ENCODE results near the gene SOX18. TPM values are rescaled to one million over a fixed set of nuclear protein-coding genes. Genes with fewer than 3 reads are reported as not detected.

The SOX18 gene
- total and polyA plus RNA-seq, 2 of the 13 experiments (the other 11 are each of a cell fraction or from before 2014, with no cell fraction given) = 1.6 to 1.9 TPM

- TF ChIP-seq, protein P1, sequence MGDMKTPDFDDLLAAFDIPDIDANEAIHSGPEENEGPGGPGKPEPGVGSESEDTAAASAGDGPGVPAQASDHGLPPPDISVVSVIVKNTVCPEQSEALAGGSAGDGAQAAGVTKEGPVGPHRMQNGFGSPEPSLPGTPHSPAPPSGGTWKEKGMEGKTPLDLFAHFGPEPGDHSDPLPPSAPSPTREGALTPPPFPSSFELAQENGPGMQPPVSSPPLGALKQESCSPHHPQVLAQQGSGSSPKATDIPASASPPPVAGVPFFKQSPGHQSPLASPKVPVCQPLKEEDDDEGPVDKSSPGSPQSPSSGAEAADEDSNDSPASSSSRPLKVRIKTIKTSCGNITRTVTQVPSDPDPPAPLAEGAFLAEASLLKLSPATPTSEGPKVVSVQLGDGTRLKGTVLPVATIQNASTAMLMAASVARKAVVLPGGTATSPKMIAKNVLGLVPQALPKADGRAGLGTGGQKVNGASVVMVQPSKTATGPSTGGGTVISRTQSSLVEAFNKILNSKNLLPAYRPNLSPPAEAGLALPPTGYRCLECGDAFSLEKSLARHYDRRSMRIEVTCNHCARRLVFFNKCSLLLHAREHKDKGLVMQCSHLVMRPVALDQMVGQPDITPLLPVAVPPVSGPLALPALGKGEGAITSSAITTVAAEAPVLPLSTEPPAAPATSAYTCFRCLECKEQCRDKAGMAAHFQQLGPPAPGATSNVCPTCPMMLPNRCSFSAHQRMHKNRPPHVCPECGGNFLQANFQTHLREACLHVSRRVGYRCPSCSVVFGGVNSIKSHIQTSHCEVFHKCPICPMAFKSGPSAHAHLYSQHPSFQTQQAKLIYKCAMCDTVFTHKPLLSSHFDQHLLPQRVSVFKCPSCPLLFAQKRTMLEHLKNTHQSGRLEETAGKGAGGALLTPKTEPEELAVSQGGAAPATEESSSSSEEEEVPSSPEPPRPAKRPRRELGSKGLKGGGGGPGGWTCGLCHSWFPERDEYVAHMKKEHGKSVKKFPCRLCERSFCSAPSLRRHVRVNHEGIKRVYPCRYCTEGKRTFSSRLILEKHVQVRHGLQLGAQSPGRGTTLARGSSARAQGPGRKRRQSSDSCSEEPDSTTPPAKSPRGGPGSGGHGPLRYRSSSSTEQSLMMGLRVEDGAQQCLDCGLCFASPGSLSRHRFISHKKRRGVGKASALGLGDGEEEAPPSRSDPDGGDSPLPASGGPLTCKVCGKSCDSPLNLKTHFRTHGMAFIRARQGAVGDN (CRISPR knock-in tag; IDR thresholded peaks at IDR 0.05) = peak; percentile 3; the same call in 1 of the 2 replicates
- no peak for TF ChIP-seq SIN3B (IDR thresholded peaks at IDR 0.05; ENCODE audit: low read length)
- 0 out of 2 replicates have a peak, but pooled peaks have one; percentile 4 for TF ChIP-seq POLR2G (IDR thresholded peaks at IDR 0.05; ENCODE audit: low read depth, low read length)
- TF ChIP-seq HNRNPK (IDR thresholded peaks at IDR 0.05; ENCODE audit: low read depth, low read length, poor library complexity, severe bottlenecking) = peak; percentile 49
- TF ChIP-seq ZBTB7B (CRISPR knock-in tag; IDR thresholded peaks at IDR 0.05) = no peak
- no peak for TF ChIP-seq ZNF563 (CRISPR knock-in tag; IDR thresholded peaks at IDR 0.05)
- no peak for TF ChIP-seq NCOA5 (CRISPR knock-in tag; IDR thresholded peaks at IDR 0.05)
- no peak for TF ChIP-seq KDM1A (CRISPR knock-in tag; IDR thresholded peaks at IDR 0.05)
- 0 out of 2 replicates have a peak, but pooled peaks have one; percentile 33 for TF ChIP-seq ZNF574 (CRISPR knock-in tag; IDR thresholded peaks at IDR 0.05)
- no peak for TF ChIP-seq PAWR (CRISPR knock-in tag; IDR thresholded peaks at IDR 0.05; ENCODE audit: borderline replicate concordance)
- no peak for TF ChIP-seq FOSL1 (CRISPR knock-in tag; IDR thresholded peaks at IDR 0.05; ENCODE audit: borderline replicate concordance)
- no peak for TF ChIP-seq KMT2A (CRISPR knock-in tag; IDR thresholded peaks at IDR 0.05)
- no peak for TF ChIP-seq ONECUT2 (CRISPR knock-in tag; IDR thresholded peaks at IDR 0.05)
- TF ChIP-seq, protein P2, sequence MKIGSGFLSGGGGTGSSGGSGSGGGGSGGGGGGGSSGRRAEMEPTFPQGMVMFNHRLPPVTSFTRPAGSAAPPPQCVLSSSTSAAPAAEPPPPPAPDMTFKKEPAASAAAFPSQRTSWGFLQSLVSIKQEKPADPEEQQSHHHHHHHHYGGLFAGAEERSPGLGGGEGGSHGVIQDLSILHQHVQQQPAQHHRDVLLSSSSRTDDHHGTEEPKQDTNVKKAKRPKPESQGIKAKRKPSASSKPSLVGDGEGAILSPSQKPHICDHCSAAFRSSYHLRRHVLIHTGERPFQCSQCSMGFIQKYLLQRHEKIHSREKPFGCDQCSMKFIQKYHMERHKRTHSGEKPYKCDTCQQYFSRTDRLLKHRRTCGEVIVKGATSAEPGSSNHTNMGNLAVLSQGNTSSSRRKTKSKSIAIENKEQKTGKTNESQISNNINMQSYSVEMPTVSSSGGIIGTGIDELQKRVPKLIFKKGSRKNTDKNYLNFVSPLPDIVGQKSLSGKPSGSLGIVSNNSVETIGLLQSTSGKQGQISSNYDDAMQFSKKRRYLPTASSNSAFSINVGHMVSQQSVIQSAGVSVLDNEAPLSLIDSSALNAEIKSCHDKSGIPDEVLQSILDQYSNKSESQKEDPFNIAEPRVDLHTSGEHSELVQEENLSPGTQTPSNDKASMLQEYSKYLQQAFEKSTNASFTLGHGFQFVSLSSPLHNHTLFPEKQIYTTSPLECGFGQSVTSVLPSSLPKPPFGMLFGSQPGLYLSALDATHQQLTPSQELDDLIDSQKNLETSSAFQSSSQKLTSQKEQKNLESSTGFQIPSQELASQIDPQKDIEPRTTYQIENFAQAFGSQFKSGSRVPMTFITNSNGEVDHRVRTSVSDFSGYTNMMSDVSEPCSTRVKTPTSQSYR (CRISPR knock-in tag; IDR thresholded peaks at IDR 0.05; ENCODE audit: borderline replicate concordance) = no peak
- TF ChIP-seq TFDP1 (CRISPR knock-in tag; IDR thresholded peaks at IDR 0.05; ENCODE audit: borderline replicate concordance) = no peak
- no peak for TF ChIP-seq ZNF724P (CRISPR knock-in tag; IDR thresholded peaks at IDR 0.05; ENCODE audit: borderline replicate concordance)
- TF ChIP-seq ZNF460 (CRISPR knock-in tag; IDR thresholded peaks at IDR 0.05; ENCODE audit: borderline replicate concordance) = no peak
These were observed 10.7 kb downstream of the SOX18 start (continued) for GRCh38 chr20:64038565-64039292.

All from HepG2 (cell line).